Dermis microvascular lymphatic vessel endothelial cell (primary cell): Measurements from ENCODE around the gene KRTAP1-5. TPM values are rescaled to one million over a fixed set of nuclear protein-coding genes. Genes with fewer than 3 reads are reported as not detected.
"Not testable (repeated sequence)": the region's sequence is repeated elsewhere in the genome, so short reads cannot be mapped to it uniquely, and the experiment has no call there.

Source experiments
- DNase-seq, 2 donors: peaks; one replicate each; pipeline versions ENCODE4 v3.0.0 to v3.0.0-alpha.2; 2010; ENCODE audit warnings: low read depth in 2 of 2
- total RNA-seq: library from RNA; depleted of rRNA; stranded (reverse); fragments of >200 nt; gene quantifications from 2 replicates; pipeline ENCODE4 v1.2.1, GENCODE V29; 2014

KRTAP1-5 gene
- total RNA-seq, 1 donor from 2014 or later, result not detected

- DNase-seq, result no peak
These were observed 22.6 kb downstream of the KRTAP1-5 start for GRCh38 chr17:41004397-41004796.

GRCh38 chr17:41003926-41004325 lies 23.1 kb downstream of the KRTAP1-5 start:
- no peak for DNase-seq

- DNase-seq, result no peak
These were observed 24.2 kb downstream of the KRTAP1-5 start for GRCh38 chr17:41002814-41003213.

- DNase-seq, result no peak
These were observed 25.2 kb downstream of the KRTAP1-5 start for GRCh38 chr17:41001795-41002194.

- DNase-seq, result not testable (repeated sequence)
These were observed 27.4 kb downstream of the KRTAP1-5 start, which contains the start of gene KRTAP3-2 for GRCh38 chr17:40999563-40999962. Gene KRTAP3-2, minus strand, starts transcription at chr17:40999906. Its CDS starts 53 bp downstream, at chr17:40999853.

GRCh38 chr17:40997361-40997760 lies 29.6 kb downstream of the KRTAP1-5 start:
- no peak for DNase-seq

GRCh38 chr17:40996829-40997228 lies 30.2 kb downstream of the KRTAP1-5 start:
- no peak for DNase-seq

- no peak for DNase-seq
These were observed 31.9 kb downstream of the KRTAP1-5 start for GRCh38 chr17:40995116-40995515.

GRCh38 chr17:40993839-40994238 lies 33.2 kb downstream of the KRTAP1-5 start, which contains the start of gene KRTAP3-3:
Gene KRTAP3-3, minus strand, starts transcription at chr17:40994164. Its CDS starts 67 bp downstream, at chr17:40994097.
- no peak for DNase-seq

GRCh38 chr17:40993084-40993483 lies 33.9 kb downstream of the KRTAP1-5 start:
- DNase-seq, result no peak

GRCh38 chr17:40992666-40993065 lies 34.3 kb downstream of the KRTAP1-5 start:
- no peak for DNase-seq

GRCh38 chr17:40986920-40987319 lies 40.1 kb downstream of the KRTAP1-5 start:
- DNase-seq, result no peak

GRCh38 chr17:40984226-40984625 lies 42.8 kb downstream of the KRTAP1-5 start, which contains the start of gene KRT40:
Gene KRT40, minus strand, starts transcription at chr17:40984326. Its CDS starts 53 bp downstream, at chr17:40984273.
- DNase-seq, result no peak

GRCh38 chr17:40981115-40981514 lies 45.9 kb downstream of the KRTAP1-5 start:
- no peak for DNase-seq

- no peak for DNase-seq
These were observed 46.4 kb downstream of the KRTAP1-5 start for GRCh38 chr17:40980596-40980995.

- DNase-seq, result no peak
These were observed 46.9 kb downstream of the KRTAP1-5 start for GRCh38 chr17:40980117-40980516.

GRCh38 chr17:40978575-40979151 lies 48.3 kb downstream of the KRTAP1-5 start:
- DNase-seq, result no peak

Other genes starting within 250 kb of the KRTAP1-5 start
- not detected in 2 replicates for gene KRT27, start 244.7 kb downstream of the KRTAP1-5 start, total RNA-seq
- gene KRT28, start 227.2 kb downstream of the KRTAP1-5 start, total RNA-seq, result not detected in 2 replicates
- 1.9 and 2.3 TPM in 2 replicates for gene KRT10, start 204.6 kb downstream of the KRTAP1-5 start, total RNA-seq
- not detected in 2 replicates for gene KRT12, start 160.0 kb downstream of the KRTAP1-5 start, total RNA-seq
- gene KRT20, start 142.0 kb downstream of the KRTAP1-5 start, total RNA-seq, result not detected in 2 replicates
- 2.1 TPM in 1 of 2 replicates, not detected in the other for gene KRT23, start 89.6 kb downstream of the KRTAP1-5 start, total RNA-seq
- gene KRT39, start 60.3 kb downstream of the KRTAP1-5 start, total RNA-seq, result not detected in 2 replicates
- not detected in 2 replicates for gene KRT40, start 42.9 kb downstream of the KRTAP1-5 start, total RNA-seq
- gene KRTAP3-3, start 33.0 kb downstream of the KRTAP1-5 start, total RNA-seq, result not detected in 2 replicates
- not detected in 2 replicates for gene KRTAP3-2, start 27.3 kb downstream of the KRTAP1-5 start, total RNA-seq
- not detected in 2 replicates for gene KRTAP3-1, start 18.1 kb downstream of the KRTAP1-5 start, total RNA-seq
- not detected in 2 replicates for gene KRTAP1-4, start 3.0 kb upstream of the KRTAP1-5 start, total RNA-seq
- not detected in 2 replicates for gene KRTAP1-3, start 7.7 kb upstream of the KRTAP1-5 start, total RNA-seq
- gene KRTAP1-1, start 14.2 kb upstream of the KRTAP1-5 start, total RNA-seq, result not detected in 2 replicates
- not detected in 2 replicates for gene KRTAP2-1, start 20.1 kb upstream of the KRTAP1-5 start, total RNA-seq
- not detected in 2 replicates for gene KRTAP2-2, start 28.0 kb upstream of the KRTAP1-5 start, total RNA-seq
- not detected in 2 replicates for gene KRTAP2-3, start 32.9 kb upstream of the KRTAP1-5 start, total RNA-seq
- gene KRTAP2-4, start 38.7 kb upstream of the KRTAP1-5 start, total RNA-seq, result not detected in 2 replicates
- not detected in 2 replicates for gene KRTAP4-7, start 56.9 kb upstream of the KRTAP1-5 start, total RNA-seq
- gene KRTAP4-8, start 70.9 kb upstream of the KRTAP1-5 start, total RNA-seq, result not detected in 2 replicates
- not detected in 2 replicates for gene KRTAP4-16, start 75.0 kb upstream of the KRTAP1-5 start, total RNA-seq
- not detected in 2 replicates for gene KRTAP4-9, start 78.2 kb upstream of the KRTAP1-5 start, total RNA-seq
- gene KRTAP4-11, start 91.2 kb upstream of the KRTAP1-5 start, total RNA-seq, result not detected in 2 replicates
- gene KRTAP4-12, start 97.0 kb upstream of the KRTAP1-5 start, total RNA-seq, result not detected in 2 replicates
- gene KRTAP4-6, start 113.3 kb upstream of the KRTAP1-5 start, total RNA-seq, result not detected in 2 replicates
- gene KRTAP4-5, start 122.6 kb upstream of the KRTAP1-5 start, total RNA-seq, result not detected in 2 replicates
- not detected in 2 replicates for gene KRTAP4-4, start 133.5 kb upstream of the KRTAP1-5 start, total RNA-seq
- not detected in 2 replicates for gene KRTAP4-3, start 141.0 kb upstream of the KRTAP1-5 start, total RNA-seq
- gene KRTAP4-2, start 151.0 kb upstream of the KRTAP1-5 start, total RNA-seq, result not detected in 2 replicates
- gene KRTAP4-1, start 157.7 kb upstream of the KRTAP1-5 start, total RNA-seq, result not detected in 2 replicates
- not detected in 2 replicates for gene KRTAP9-1, start 162.7 kb upstream of the KRTAP1-5 start, total RNA-seq
- not detected in 2 replicates for gene KRTAP9-2, start 199.4 kb upstream of the KRTAP1-5 start, total RNA-seq
- gene KRTAP9-3, start 205.2 kb upstream of the KRTAP1-5 start, total RNA-seq, result not detected in 2 replicates
- not detected in 2 replicates for gene KRTAP9-8, start 210.8 kb upstream of the KRTAP1-5 start, total RNA-seq
- not detected in 2 replicates for gene KRTAP9-4, start 222.5 kb upstream of the KRTAP1-5 start, total RNA-seq
- gene KRTAP9-9, start 228.2 kb upstream of the KRTAP1-5 start, total RNA-seq, result not detected in 2 replicates
- not detected in 2 replicates for gene KRTAP9-6, start 238.2 kb upstream of the KRTAP1-5 start, total RNA-seq
- not detected in 2 replicates for gene KRTAP9-7, start 248.5 kb upstream of the KRTAP1-5 start, total RNA-seq